Neuron (in vitro differentiated cells): ENCODE data around the gene DAPK1.

Experiments used
- H2AFZ ChIP-seq: one replicate; pipeline ENCODE4 v1.6.1; 2013; ENCODE audit warnings: low read depth, mild to moderate bottlenecking, inconsistent platforms, low read length, moderate library complexity
- H3K27me3 ChIP-seq: one replicate; pipeline ENCODE4 v1.6.1; 2013; ENCODE audit warnings: low read length; ENCODE audit not compliant: insufficient read depth
- H3K36me3 ChIP-seq: one replicate; pipeline ENCODE4 v1.6.1; 2013; ENCODE audit warnings: low read length; ENCODE audit not compliant: insufficient read depth
- H3K4me1 ChIP-seq: one replicate; pipeline ENCODE4 v1.6.1; 2013; ENCODE audit warnings: low read length; ENCODE audit not compliant: insufficient read depth
- H3K4me3 ChIP-seq: 2 replicates; pipeline ENCODE4 v1.5.1; 2013; ENCODE audit warnings: mild to moderate bottlenecking, low read length, moderate library complexity
- H3K9me3 ChIP-seq: one replicate; pipeline ENCODE4 v1.6.1; 2013; ENCODE audit warnings: low read length

The DAPK1 gene

DNA sequence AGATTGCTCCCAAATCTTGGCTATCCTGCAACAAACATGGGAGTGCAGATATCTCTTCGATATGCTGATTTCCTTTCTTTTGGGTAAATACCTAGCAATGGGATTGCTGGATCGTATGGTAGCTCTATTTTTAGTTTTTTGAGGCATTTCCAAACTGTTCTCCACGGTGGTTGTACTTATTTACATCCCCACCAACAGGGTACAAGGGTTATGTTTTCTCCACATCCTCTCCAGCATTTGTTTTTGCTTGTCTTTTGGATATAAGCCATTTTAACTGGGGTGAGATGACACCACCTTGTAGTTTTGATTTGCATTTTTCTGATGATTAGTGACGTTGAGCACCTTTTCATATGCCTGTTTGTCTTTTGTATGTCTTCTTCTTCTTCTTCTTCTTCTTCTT is 248.5 kb downstream of the DAPK1 start:
- Histone ChIP-seq H3K36me3 (no peaks in the 10 kb centered on the region), H3K9me3 (no peaks in the 10 kb centered on the region), H3K27me3 (no peaks in the 10 kb centered on the region), H3K4me1 (no peaks in the 10 kb centered on the region), H2AFZ (no peak overlapping the region), H3K4me3 (no peak overlapping the region)

DNA sequence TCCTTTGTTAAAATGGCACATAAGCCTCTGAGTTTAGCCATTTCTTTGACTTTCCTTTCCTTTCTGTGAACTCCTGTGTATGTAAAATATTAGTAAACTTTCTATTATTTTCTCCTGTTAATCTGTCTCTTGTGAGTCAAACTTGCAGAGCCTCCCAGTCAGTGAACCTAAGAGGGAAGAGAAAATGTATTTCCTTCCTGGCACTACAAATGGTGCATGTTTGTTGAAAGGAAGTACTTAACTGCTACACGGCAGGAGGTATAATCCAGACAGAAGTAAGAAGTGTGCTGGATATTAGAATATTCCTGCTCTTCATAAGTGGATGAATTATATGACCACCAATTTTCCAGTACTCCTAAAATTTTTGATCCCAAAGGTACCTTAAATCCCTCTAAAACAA is 251.2 kb downstream of the DAPK1 start:
- Histone ChIP-seq H3K4me1 (no peaks in the 10 kb centered on the region), H2AFZ (no peak overlapping the region), H3K27me3 (no peaks in the 10 kb centered on the region), H3K36me3 (no peaks in the 10 kb centered on the region), H3K4me3 (no peak overlapping the region), H3K9me3 (no peaks in the 10 kb centered on the region)

DNA sequence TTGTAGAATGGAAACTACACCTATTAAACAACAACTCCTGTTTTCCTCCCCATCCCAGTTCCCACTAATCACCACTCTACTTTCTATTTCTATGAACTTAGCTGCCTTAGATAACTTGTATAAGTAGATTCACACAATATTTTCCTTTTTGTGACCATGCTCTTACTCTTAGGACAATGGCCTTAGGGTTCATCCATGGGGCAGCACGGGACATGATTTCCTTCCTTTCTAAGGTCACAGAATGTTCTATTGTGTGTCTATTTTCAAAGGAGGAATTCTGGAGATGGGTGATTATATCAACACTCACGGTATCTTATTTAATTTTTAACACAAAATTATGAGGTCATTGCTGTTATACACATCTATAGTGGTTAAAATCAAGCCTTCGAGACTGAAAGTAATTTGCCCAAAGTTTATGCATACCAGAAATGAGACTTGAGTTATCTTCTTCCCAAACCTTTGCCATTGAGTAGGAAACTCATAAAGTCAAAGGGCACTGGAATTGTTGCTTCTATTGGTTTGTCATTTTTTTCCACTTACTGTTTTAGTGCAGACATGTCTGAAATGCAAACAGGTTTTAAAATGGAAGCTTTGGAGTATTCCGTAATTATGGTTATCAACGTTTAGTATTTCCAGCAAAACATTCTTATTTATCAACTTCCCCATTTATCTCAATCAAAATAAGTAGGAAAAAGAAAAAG is 251.8 kb downstream of the DAPK1 start:
- Histone ChIP-seq H3K9me3 (no peaks in the 10 kb centered on the region), H3K27me3 (no peaks in the 10 kb centered on the region), H2AFZ (no peak overlapping the region), H3K36me3 (no peaks in the 10 kb centered on the region), H3K4me3 (no peak overlapping the region), H3K4me1 (no peaks in the 10 kb centered on the region)

DNA sequence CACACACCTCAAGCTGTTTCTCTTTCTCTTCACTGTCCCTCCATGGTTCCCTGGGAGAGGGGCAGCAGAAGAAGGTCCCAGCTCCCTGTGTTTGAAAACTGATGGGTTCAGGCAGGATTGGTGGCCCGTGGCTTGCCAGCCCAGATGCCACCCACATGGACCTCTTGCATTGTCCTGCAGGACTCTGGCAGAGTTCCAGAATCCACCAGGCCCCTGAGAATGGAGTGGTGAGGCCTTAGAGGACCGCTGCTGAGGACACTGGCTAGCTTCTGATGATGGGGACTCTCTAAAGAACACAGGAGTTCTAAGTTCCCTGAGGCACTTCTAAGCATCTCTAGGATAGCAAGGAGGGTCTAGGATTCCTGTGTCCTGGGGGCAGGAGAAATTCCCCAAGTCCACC is 253.1 kb downstream of the DAPK1 start:
- Histone ChIP-seq H3K36me3 (no peaks in the 10 kb centered on the region), H3K9me3 (no peaks in the 10 kb centered on the region), H2AFZ (no peak overlapping the region), H3K4me1 (no peaks in the 10 kb centered on the region), H3K4me3 (no peak overlapping the region), H3K27me3 (no peaks in the 10 kb centered on the region)

DNA sequence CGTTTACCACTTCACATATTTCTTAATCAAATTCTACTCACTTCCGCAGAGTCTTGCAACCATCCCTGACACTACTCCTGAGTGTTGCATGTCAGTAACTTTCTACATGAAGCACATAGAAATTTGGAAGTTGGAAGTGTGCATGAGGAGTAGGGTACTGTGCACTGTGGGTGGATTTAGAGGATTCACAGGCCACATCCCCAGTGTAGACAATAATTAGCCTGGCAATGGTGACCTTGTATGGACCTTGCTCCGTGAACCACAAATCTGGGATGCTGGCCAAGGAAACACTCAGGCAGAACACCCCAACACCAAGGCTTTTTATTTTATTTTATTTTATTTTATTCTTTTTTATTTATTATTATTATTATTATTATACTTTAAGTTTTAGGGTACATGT is 253.8 kb downstream of the DAPK1 start:
- H2AFZ ChIP-seq: no peak overlapping the region
- H3K36me3 ChIP-seq: no peaks in the 10 kb centered on the region
- H3K9me3 ChIP-seq: no peaks in the 10 kb centered on the region
- H3K4me1 ChIP-seq: no peaks in the 10 kb centered on the region
- H3K4me3 ChIP-seq: no peak overlapping the region
- H3K27me3 ChIP-seq: no peaks in the 10 kb centered on the region

DNA sequence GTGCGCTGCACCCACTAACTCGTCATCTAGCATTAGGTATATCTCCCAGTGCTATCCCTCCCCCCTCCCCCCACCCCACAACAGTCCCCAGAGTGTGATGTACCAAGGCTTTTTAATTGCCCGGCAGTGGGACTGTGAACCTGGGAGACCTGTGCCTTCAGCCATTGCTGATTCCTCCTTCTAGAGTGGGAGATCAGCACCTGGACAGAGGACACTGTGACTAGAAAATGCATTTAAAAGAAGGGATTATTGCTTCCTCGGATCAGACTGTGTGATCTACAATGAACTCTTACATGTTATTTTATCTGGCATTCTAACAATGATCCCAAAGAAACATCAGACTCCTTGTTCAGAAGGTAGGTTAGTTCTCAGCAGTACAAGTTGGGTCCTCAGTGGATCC is 254.2 kb downstream of the DAPK1 start:
- Histone ChIP-seq H3K27me3 (no peaks in the 10 kb centered on the region), H3K9me3 (no peaks in the 10 kb centered on the region), H3K4me3 (no peak overlapping the region), H3K4me1 (no peaks in the 10 kb centered on the region), H2AFZ (no peak overlapping the region), H3K36me3 (no peaks in the 10 kb centered on the region)

DNA sequence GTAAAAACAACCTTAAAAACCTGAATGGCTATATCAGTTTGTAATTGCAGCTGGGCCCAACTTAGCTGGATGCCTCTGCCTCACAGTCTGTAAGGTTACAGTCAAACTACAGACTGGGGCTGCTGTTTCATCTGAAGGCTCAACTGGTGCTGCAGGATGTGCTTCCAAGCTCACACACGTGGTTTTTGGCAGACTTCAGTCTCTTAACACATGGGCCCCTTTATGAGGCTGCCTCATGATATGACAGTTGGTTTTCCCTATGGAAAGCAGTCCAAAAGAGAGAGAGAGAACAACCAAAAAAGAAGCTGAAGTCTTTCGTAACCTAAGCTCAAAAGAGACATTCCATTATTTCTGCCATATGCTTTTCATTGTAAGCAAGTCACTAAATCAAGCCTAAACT is 255.6 kb downstream of the DAPK1 start:
- Histone ChIP-seq H3K36me3 (no peaks in the 10 kb centered on the region), H3K9me3 (no peaks in the 10 kb centered on the region), H3K4me1 (no peaks in the 10 kb centered on the region), H2AFZ (no peak overlapping the region), H3K4me3 (no peak overlapping the region), H3K27me3 (no peaks in the 10 kb centered on the region)
